B cell (primary cell): ENCODE data around the gene DTX3. TPM values are rescaled to one million over a fixed set of nuclear protein-coding genes. Genes with fewer than 3 reads are reported as not detected.

Source experiments
- ATAC-seq: fragments of 200-7000 bp; cut with Tn5 transposase; one replicate; pipeline ENCODE4 v1.10.0; 2021; ENCODE audit warnings: low read depth, mild to moderate bottlenecking, moderate number of reproducible peaks, moderate library complexity
- CTCF ChIA-PET: fragments of 350-600 bp; sonication (Branson Sonifier 250); formaldehyde crosslinking; loops from one replicate; lab custom pipeline; 2021; ENCODE audit warnings: antibody characterized with exemption, inconsistent platforms; lab: Charles Lee
- POLR2A ChIA-PET: fragments of 350-600 bp; sonication (Branson Sonifier 250); formaldehyde crosslinking; loops from one replicate; lab custom pipeline; 2021; ENCODE audit warnings: antibody characterized with exemption; lab: Charles Lee
- DNase-seq: peaks from one replicate; pipeline ENCODE4 v3.0.0; 2013
- H2AFZ ChIP-seq: 2 replicates; pipeline ENCODE4 v1.6.1; 2012; ENCODE audit warnings: mild to moderate bottlenecking, low read depth, low read length; ENCODE audit not compliant: insufficient read depth, poor library complexity, severe bottlenecking
- H3K27ac ChIP-seq, 2 donors: 1 replicate in 1 of 2; 2 replicates in 1 of 2; pipeline ENCODE4 v1.5.1; 2012 to 2013; ENCODE audit warnings: low read length in 2 of 2, mild to moderate bottlenecking in 2 of 2, moderate library complexity in 1 of 2
- H3K27me3 ChIP-seq, 4 experiments: fragments of 200-600 bp in 1 of 4; sonication (generic) in 1 of 4; replicated peaks in 1 of 4; 1 replicate in 2 of 4; 2 replicates in 2 of 4; pipeline versions ENCODE4 v1.6.1 to v1.7.0; 2013 to 2016; ENCODE audit warnings: low read length in 3 of 4, mild to moderate bottlenecking in 2 of 4, mixed read lengths in 1 of 4, moderate library complexity in 1 of 4; ENCODE audit not compliant: insufficient read depth in 4 of 4, control insufficient read depth in 3 of 4; ENCODE audit errors: control extremely low read depth in 1 of 4
- H3K36me3 ChIP-seq, 2 experiments: replicated peaks in 1 of 2; 1 replicate in 1 of 2; 2 replicates in 1 of 2; pipeline versions ENCODE4 v1.6.1 to v1.7.1; 2013; ENCODE audit warnings: low read length in 1 of 2; ENCODE audit not compliant: insufficient read depth in 2 of 2, control insufficient read depth in 1 of 2; ENCODE audit errors: control extremely low read depth in 1 of 2, extremely low read depth in 1 of 2
- H3K4me1 ChIP-seq, 2 donors: fragments of 200-600 bp in 1 of 2; sonication (generic) in 1 of 2; 1 replicate in 1 of 2; 2 replicates in 1 of 2; pipeline versions ENCODE4 v1.5.1 to v1.6.1; 2013 to 2017; ENCODE audit warnings: low read length in 2 of 2; ENCODE audit not compliant: control insufficient read depth in 2 of 2, insufficient read depth in 2 of 2
- H3K4me2 ChIP-seq: replicated peaks from 2 replicates; pipeline ENCODE3; 2012; ENCODE audit warnings: mild to moderate bottlenecking, low read depth, low read length; ENCODE audit not compliant: poor library complexity, severe bottlenecking
- H3K4me3 ChIP-seq, 5 experiments: fragments of 200-600 bp in 1 of 5; sonication (generic) in 1 of 5; 1 replicate in 3 of 5; 2 replicates in 2 of 5; pipeline versions ENCODE4 v1.5.1 to v1.7.0; 2011 to 2016; ENCODE audit warnings: low read length in 4 of 5, mild to moderate bottlenecking in 4 of 5, low read depth in 2 of 5, control low read depth in 1 of 5, moderate library complexity in 1 of 5; ENCODE audit not compliant: insufficient read depth in 1 of 5; ENCODE audit errors: control extremely low read depth in 1 of 5, extremely low read depth in 1 of 5
- H3K79me2 ChIP-seq: fragments of 200-600 bp; sonication (generic); one replicate; pipeline ENCODE4 v1.6.0; 2016; ENCODE audit warnings: low read length; ENCODE audit not compliant: control insufficient read depth, insufficient read depth
- H3K9ac ChIP-seq: fragments of 200-600 bp; sonication (generic); 2 replicates; pipeline ENCODE4 v1.6.1; 2017; ENCODE audit warnings: mild to moderate bottlenecking, low read length, moderate library complexity
- H3K9me3 ChIP-seq, 3 donors: one replicate each; pipeline versions ENCODE4 v1.6.1 to v1.7.1; 2013; ENCODE audit warnings: low read length in 2 of 3; ENCODE audit not compliant: control insufficient read depth in 2 of 3, insufficient read depth in 1 of 3; ENCODE audit errors: control extremely low read depth in 1 of 3
- H4K20me1 ChIP-seq: 2 replicates; pipeline ENCODE4 v1.6.0; 2012; ENCODE audit warnings: mild to moderate bottlenecking, low read length; ENCODE audit not compliant: insufficient read depth, control insufficient read depth, poor library complexity, severe bottlenecking
- H3K27ac Mint-ChIP-seq: one replicate; pipeline ENCODE4 v1.8.0; 2021; ENCODE audit warnings: mixed read lengths
- H3K27me3 Mint-ChIP-seq: one replicate; pipeline ENCODE4 v1.8.0; 2021; ENCODE audit warnings: mixed read lengths
- H3K4me1 Mint-ChIP-seq: one replicate; pipeline ENCODE4 v1.8.0; 2021; ENCODE audit warnings: mixed read lengths
- H3K4me3 Mint-ChIP-seq: one replicate; pipeline ENCODE4 v1.8.0; 2021; ENCODE audit warnings: mixed read lengths
- H3K9me3 Mint-ChIP-seq: one replicate; pipeline ENCODE4 v1.8.0; 2022; ENCODE audit warnings: mixed read lengths; ENCODE audit not compliant: insufficient read depth
- EZH2 ChIP-seq: IDR thresholded peaks from 2 replicates; pipeline ENCODE4 v1.6.1; 2012; ENCODE audit warnings: borderline replicate concordance, low read depth, mild to moderate bottlenecking, moderate library complexity, low read length; ENCODE audit not compliant: insufficient read depth, poor library complexity, severe bottlenecking
- WGBS: methylation state at CpG from one replicate; pipeline ENCODE4 v1.1.5; 2013; ENCODE audit warnings: missing lambda C conversion rate; ENCODE audit not compliant: insufficient coverage; 5-methylcytosine and 5-hydroxymethylcytosine counted together
- intact Hi-C: fragments of 100-400 bp; cut with micrococcal nuclease; formaldehyde crosslinking; loops from one replicate; pipeline ENCODE4 v1.10.0; 2022
- polyA plus RNA-seq: library from polyadenylated mRNA; depleted of rRNA; stranded (reverse); fragments of >200 nt; gene quantifications from 2 replicates; pipeline ENCODE4 v1.2.3, GENCODE V29; 2012
- total RNA-seq, 2 donors: library from RNA; stranded (reverse); fragments of 120-200 nt in 1 of 2; gene quantifications; 1 replicate in 1 of 2; 2 replicates in 1 of 2; pipeline versions ENCODE4 v1.2.3 to v1.2.4, GENCODE V29; 2013 to 2022
- TF ChIP-seq, protein P1 (sequence below): fragments of 200-600 bp; IDR thresholded peaks from one replicate; pipeline ENCODE4 v1.8.0; 2022; ENCODE audit warnings: antibody characterized with exemption, mild to moderate bottlenecking

DTX3 gene
- total and polyA plus RNA-seq, 2 donors (not counting 1 experiment from before 2014, with no cell fraction given): 3.5 to 7.3 TPM

DNA sequence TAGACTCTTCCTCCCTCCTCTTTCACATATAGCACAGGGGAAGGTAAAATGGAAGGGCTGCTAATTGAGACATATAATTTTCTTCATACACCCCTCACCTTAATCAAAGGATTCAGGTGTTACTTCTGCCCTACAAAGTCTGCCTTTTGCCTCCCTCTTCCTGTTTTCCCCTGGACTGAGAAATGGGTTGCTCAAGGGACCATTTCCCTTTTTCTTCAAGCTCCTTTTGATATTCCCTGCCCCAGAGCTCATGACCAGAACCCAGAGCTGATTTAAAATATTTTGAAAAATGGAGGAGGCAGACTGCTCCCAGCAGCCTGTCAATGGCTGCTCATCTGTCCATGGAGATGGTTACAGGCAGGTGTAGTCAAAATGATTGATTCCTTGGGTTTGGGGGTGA lies 19.9 kb upstream of the DTX3 start:
- Histone ChIP-seq H2AFZ (no peak overlapping the region), H4K20me1 (no peaks in the 10 kb centered on the region), H3K27ac (no peak overlapping the region), H3K4me2 (no peak overlapping the region), H3K79me2 (no peaks in the 10 kb centered on the region), H3K9ac (no peak overlapping the region), H3K36me3 (no peaks in the 10 kb centered on the region), H3K4me1 (peaks cover 0 to 3% of the 10 kb centered on the region in 2 donors), H3K27me3 (peaks cover 0 to 53% (median 12%) of the 10 kb centered on the region in 4 experiments), H3K9me3 (no peaks in the 10 kb centered on the region), H3K4me3 (no peak overlapping the region)
- intact Hi-C loops: no loop called here
- CTCF ChIA-PET: interaction anchor here (0.7 to 7.2 kb wide), 15 partner anchors 8 to 319 kb away, joined by 3 to 122 read pairs (median 17); partner anchors contain the start of genes ARHGEF25, B4GALNT1 and PIP4K2C
- DNase-seq: no peak
- Mint-ChIP-seq H3K9me3 (no peaks in the 10 kb centered on the region), H3K27me3 (peaks cover 10% of the 10 kb centered on the region), H3K4me3 (no peak overlapping the region), H3K4me1 (peaks cover 2% of the 10 kb centered on the region), H3K27ac (no peak overlapping the region)
- TF ChIP-seq, protein P1, sequence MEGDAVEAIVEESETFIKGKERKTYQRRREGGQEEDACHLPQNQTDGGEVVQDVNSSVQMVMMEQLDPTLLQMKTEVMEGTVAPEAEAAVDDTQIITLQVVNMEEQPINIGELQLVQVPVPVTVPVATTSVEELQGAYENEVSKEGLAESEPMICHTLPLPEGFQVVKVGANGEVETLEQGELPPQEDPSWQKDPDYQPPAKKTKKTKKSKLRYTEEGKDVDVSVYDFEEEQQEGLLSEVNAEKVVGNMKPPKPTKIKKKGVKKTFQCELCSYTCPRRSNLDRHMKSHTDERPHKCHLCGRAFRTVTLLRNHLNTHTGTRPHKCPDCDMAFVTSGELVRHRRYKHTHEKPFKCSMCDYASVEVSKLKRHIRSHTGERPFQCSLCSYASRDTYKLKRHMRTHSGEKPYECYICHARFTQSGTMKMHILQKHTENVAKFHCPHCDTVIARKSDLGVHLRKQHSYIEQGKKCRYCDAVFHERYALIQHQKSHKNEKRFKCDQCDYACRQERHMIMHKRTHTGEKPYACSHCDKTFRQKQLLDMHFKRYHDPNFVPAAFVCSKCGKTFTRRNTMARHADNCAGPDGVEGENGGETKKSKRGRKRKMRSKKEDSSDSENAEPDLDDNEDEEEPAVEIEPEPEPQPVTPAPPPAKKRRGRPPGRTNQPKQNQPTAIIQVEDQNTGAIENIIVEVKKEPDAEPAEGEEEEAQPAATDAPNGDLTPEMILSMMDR: no peak
- TF ChIP-seq EZH2: no peak
- no peak for ATAC-seq
- POLR2A ChIA-PET: no interaction called here

GRCh38 chr12:57585156-57585555 lies 19.5 kb upstream of the DTX3 start:
- peaks cover 0 to 3% of the 10 kb centered on the region in 2 donors for H3K4me1 ChIP-seq
- intact Hi-C loops: no loop called here
- POLR2A ChIA-PET: interaction anchor here (0.7 kb wide), 3 partner anchors 25 to 69 kb away, joined by 4 to 6 read pairs (median 4); no protein-coding TSS in a partner anchor

More at GRCh38 chr12:57585156-57585555, 19.5 kb upstream of the DTX3 start:
- Mint-ChIP-seq H3K4me1 (peaks cover 2% of the 10 kb centered on the region), H3K27me3 (peaks cover 10% of the 10 kb centered on the region), H3K4me3 (no peak overlapping the region), H3K9me3 (no peaks in the 10 kb centered on the region), H3K27ac (no peak overlapping the region)
- DNase-seq (no peak), ATAC-seq (no peak)
- peaks cover under 1% of the 10 kb centered on the region for H3K79me2 ChIP-seq
- H3K9ac ChIP-seq: no peak overlapping the region
- no peak overlapping the region for H3K4me3 ChIP-seq
- no peak overlapping the region for H2AFZ ChIP-seq
- H3K27me3 ChIP-seq: peaks cover 0 to 53% (median 12%) of the 10 kb centered on the region in 4 experiments
- no peaks in the 10 kb centered on the region for H3K9me3 ChIP-seq
- TF ChIP-seq, protein P1: no peak
- TF ChIP-seq EZH2: no peak
- no peak overlapping the region for H3K4me2 ChIP-seq
- CTCF ChIA-PET: interaction anchor here (0.7 to 7.2 kb wide), 15 partner anchors 8 to 555 kb away, joined by 3 to 122 read pairs (median 7); partner anchors contain the start of genes ARHGEF25 and PIP4K2C
- 100% methylated on average over 1 of the region's 2 CpGs for WGBS
- no peak overlapping the region for H3K27ac ChIP-seq
- no peaks in the 10 kb centered on the region for H3K36me3 ChIP-seq
- H4K20me1 ChIP-seq: no peaks in the 10 kb centered on the region
